Trophoblast cell (in vitro differentiated cells and primary cell): ENCODE measurements around the gene RTN4R.

Source experiments
- DNase-seq, 2 donors: peaks; one replicate each; pipeline ENCODE4 v3.0.0-alpha.2; 2016
- H2AFZ ChIP-seq: 2 replicates; pipeline ENCODE4 v1.6.1; 2013; ENCODE audit warnings: low read length, moderate library complexity, mild to moderate bottlenecking; ENCODE audit not compliant: insufficient read depth, poor library complexity
- H2AK5ac ChIP-seq: 2 replicates; pipeline ENCODE4 v1.6.1; 2013; ENCODE audit warnings: mild to moderate bottlenecking, low read length
- H2BK120ac ChIP-seq: 2 replicates; pipeline ENCODE4 v1.6.1; 2013; ENCODE audit warnings: low read length, mild to moderate bottlenecking, moderate library complexity; ENCODE audit not compliant: insufficient read depth, poor library complexity
- H2BK12ac ChIP-seq: 2 replicates; pipeline ENCODE4 v1.6.1; 2013; ENCODE audit warnings: mild to moderate bottlenecking, low read length, moderate library complexity
- H2BK5ac ChIP-seq: 2 replicates; pipeline ENCODE4 v1.6.1; 2013; ENCODE audit warnings: low read length, low read depth, moderate library complexity, mild to moderate bottlenecking; ENCODE audit not compliant: poor library complexity
- H3K14ac ChIP-seq: 2 replicates; pipeline ENCODE4 v1.6.1; 2013; ENCODE audit warnings: mild to moderate bottlenecking, low read length
- H3K18ac ChIP-seq: 2 replicates; pipeline ENCODE4 v1.6.1; 2013; ENCODE audit warnings: mild to moderate bottlenecking, low read length
- H3K23ac ChIP-seq: 2 replicates; pipeline ENCODE4 v1.6.1; 2013; ENCODE audit warnings: low read length
- H3K27ac ChIP-seq: 2 replicates; pipeline ENCODE4 v1.5.1; 2013; ENCODE audit warnings: low read depth, mild to moderate bottlenecking, inconsistent platforms, low read length, moderate library complexity
- H3K27me3 ChIP-seq: 2 replicates; pipeline ENCODE4 v1.6.1; 2013; ENCODE audit warnings: inconsistent platforms, mild to moderate bottlenecking, low read length, moderate library complexity; ENCODE audit not compliant: insufficient read depth
- H3K36me3 ChIP-seq, 2 experiments: 1 replicate in 1 of 2; 2 replicates in 1 of 2; pipeline ENCODE4 v1.6.1; 2013; ENCODE audit warnings: low read length in 2 of 2, mild to moderate bottlenecking in 2 of 2, moderate library complexity in 1 of 2; ENCODE audit not compliant: insufficient read depth in 2 of 2, control insufficient read depth in 1 of 2
- H3K4ac ChIP-seq: 2 replicates; pipeline ENCODE4 v1.6.1; 2013; ENCODE audit warnings: low read depth, mild to moderate bottlenecking, low read length, moderate library complexity
- H3K4me1 ChIP-seq, 2 experiments: 1 replicate in 1 of 2; 2 replicates in 1 of 2; pipeline ENCODE4 v1.6.1; 2013; ENCODE audit warnings: low read length in 2 of 2, mild to moderate bottlenecking in 2 of 2, moderate library complexity in 1 of 2; ENCODE audit not compliant: insufficient read depth in 2 of 2, control insufficient read depth in 1 of 2
- H3K4me2 ChIP-seq: 2 replicates; pipeline ENCODE4 v1.6.1; 2013; ENCODE audit warnings: inconsistent platforms, mild to moderate bottlenecking, low read length, moderate library complexity
- H3K4me3 ChIP-seq: 2 replicates; pipeline ENCODE4 v1.5.1; 2013; ENCODE audit warnings: mild to moderate bottlenecking, low read depth, low read length, inconsistent platforms
- H3K79me1 ChIP-seq: one replicate; pipeline ENCODE4 v1.6.1; 2013; ENCODE audit warnings: low read length
- H3K79me2 ChIP-seq: 2 replicates; pipeline ENCODE4 v1.6.1; 2013; ENCODE audit warnings: low read length, mild to moderate bottlenecking; ENCODE audit not compliant: control insufficient read depth, insufficient read depth, poor library complexity
- H3K9ac ChIP-seq: 2 replicates; pipeline ENCODE4 v1.6.1; 2013; ENCODE audit warnings: mild to moderate bottlenecking, low read length
- H3K9me3 ChIP-seq: 2 replicates; pipeline ENCODE4 v1.6.1; 2013; ENCODE audit warnings: low read depth, mild to moderate bottlenecking, control low read depth, inconsistent platforms, low read length; ENCODE audit not compliant: insufficient read depth
- H4K12ac ChIP-seq: 2 replicates; pipeline ENCODE4 v1.6.1; 2013; ENCODE audit warnings: low read depth, mild to moderate bottlenecking, low read length, moderate library complexity
- H4K8ac ChIP-seq: 2 replicates; pipeline ENCODE4 v1.6.1; 2013; ENCODE audit warnings: low read depth, mild to moderate bottlenecking, low read length, moderate library complexity
- H4K91ac ChIP-seq: one replicate; pipeline ENCODE4 v1.6.1; 2013; ENCODE audit warnings: low read depth, mild to moderate bottlenecking, low read length, moderate library complexity
- WGBS: extraction: QIAGEN DNeasy Blood & Tissue Kit; methylation state at CpG from one replicate; pipeline ENCODE4 v1.1.7; 2013; ENCODE audit warnings: missing lambda C conversion rate; ENCODE audit not compliant: insufficient read length, insufficient coverage; ENCODE audit errors: extremely low coverage; 5-methylcytosine and 5-hydroxymethylcytosine counted together

RTN4R gene

DNA sequence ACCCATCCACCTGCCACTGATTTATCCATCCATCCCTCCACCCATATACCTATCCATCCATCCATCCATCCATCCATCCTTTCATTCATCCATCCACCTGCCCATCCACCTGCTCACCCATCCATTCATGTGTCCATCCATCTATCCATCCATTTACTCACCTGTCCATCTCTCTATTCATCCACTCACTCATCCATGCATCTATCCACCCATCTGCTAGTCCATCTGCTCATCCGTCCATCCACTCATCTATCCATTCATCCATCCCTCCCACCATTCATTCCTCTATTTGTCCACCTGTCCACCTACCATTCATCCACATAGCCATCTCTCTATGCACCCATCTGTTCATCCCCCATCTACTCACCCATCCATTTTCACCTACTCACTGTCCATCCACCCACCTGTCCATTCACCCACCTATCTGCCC is 68.7 kb downstream of the RTN4R start:
- no CpG with 5 or more reads among the region's 1 CpG for WGBS
- H2BK12ac ChIP-seq, result no peak overlapping the region
- no peak for DNase-seq

DNA sequence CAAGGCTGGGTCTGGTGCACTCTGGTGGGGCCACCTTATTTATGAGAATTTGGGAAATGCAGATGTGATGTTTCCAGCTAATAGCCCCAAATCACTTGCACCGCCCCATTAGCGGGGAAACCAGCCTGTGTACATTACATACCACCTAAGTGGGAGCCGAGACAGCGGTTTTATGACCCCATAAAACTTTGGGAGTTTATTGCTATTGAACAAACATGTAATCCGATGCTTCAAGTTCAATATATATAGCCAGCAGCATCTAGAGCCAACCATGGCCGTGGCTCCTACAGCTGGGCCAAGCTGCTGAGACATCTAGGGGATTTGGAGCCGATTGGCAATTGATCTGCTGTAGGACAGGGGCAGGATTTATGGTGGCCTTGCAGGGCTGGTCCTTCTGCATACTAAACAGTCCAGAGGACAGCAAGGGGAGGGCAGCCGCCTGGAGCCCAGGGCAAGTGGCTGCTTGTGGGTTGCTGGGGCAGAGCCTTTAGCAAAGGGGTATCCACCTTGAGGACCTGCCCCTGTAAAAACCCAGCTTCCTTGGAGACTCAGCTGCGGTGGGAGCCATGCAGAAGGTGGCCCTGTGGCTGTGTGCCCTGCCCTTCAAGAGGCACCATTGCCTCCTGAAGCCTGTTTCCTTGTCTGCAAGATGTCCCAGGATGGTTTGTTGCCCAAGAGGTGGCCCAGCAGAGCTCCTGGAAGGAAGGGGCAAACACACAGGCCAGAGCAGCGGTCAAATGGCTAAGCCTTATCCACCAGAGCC is 69.4 kb downstream of the RTN4R start:
- Histone ChIP-seq H3K4me3 (no peak overlapping the region), H3K18ac (no peak overlapping the region), H2BK120ac (no peak overlapping the region), H2AK5ac (no peak overlapping the region), H3K4me1 (peaks cover 5 to 8% of the 10 kb centered on the region in 2 experiments), H3K79me1 (peaks cover 3% of the 10 kb centered on the region), H4K12ac (no peak overlapping the region), H3K79me2 (no peaks in the 10 kb centered on the region), H3K9me3 (peaks cover 1% of the 10 kb centered on the region), H3K9ac (no peak overlapping the region), H3K36me3 (no peaks in the 10 kb centered on the region), H3K27me3 (no peaks in the 10 kb centered on the region), H4K8ac (no peak overlapping the region), H2AFZ (no peak overlapping the region), H4K91ac (no peak overlapping the region), H3K4ac (no peak overlapping the region), H3K27ac (no peak overlapping the region), H2BK12ac (no peak overlapping the region), H2BK5ac (no peak overlapping the region), H3K14ac (no peak overlapping the region), H3K4me2 (no peak overlapping the region), H3K23ac (no peak overlapping the region)
- no CpG with 5 or more reads among the region's 10 CpGs for WGBS
- no peak for DNase-seq

More for the DNA sequence above, 68.7 kb downstream of the RTN4R start:
- Histone ChIP-seq H2AFZ (no peak overlapping the region), H4K8ac (no peak overlapping the region), H2AK5ac (no peak overlapping the region), H3K4me1 (peaks cover 11 to 15% of the 10 kb centered on the region in 2 experiments), H3K79me2 (no peaks in the 10 kb centered on the region), H3K9me3 (peaks cover 1% of the 10 kb centered on the region), H3K4ac (no peak overlapping the region), H3K14ac (no peak overlapping the region), H3K36me3 (no peaks in the 10 kb centered on the region), H3K27ac (no peak overlapping the region), H3K18ac (no peak overlapping the region), H3K9ac (no peak overlapping the region), H3K27me3 (no peaks in the 10 kb centered on the region), H3K79me1 (peaks cover 6% of the 10 kb centered on the region), H2BK5ac (no peak overlapping the region), H4K12ac (no peak overlapping the region), H3K4me2 (no peak overlapping the region), H3K4me3 (no peak overlapping the region), H2BK120ac (no peak overlapping the region), H3K23ac (no peak overlapping the region), H4K91ac (no peak overlapping the region)

DNA sequence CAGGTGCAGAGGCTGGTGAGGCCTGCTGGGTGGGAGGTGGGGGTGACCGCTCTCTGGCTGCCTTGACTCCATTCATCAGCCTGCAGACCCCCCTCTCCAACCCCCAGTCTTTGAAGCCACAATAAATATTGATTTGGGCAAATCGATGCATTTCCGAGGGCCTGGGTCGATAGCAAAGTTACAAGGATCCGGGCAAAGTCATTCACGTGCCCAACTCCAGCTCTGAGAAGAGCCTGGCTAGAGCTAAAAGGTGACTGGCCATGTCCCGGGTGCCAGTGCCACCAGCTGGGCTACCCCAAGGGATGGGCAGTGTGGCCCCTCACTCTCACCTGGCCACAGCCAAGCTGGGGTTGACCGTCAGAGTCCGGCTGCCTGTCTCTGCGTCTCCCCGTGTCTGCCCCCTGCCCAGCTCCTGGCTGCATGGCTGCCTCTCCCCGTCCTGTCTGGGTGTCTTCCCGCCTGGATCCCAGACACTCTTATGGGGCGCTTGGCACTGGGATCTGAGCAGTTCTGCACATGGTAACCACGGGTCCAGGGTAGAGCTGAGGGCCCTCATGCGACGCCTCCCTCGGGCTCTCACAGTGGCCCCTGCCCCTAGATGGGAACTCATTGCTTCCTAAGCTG is 70.6 kb downstream of the RTN4R start:
- Histone ChIP-seq H3K14ac (no peak overlapping the region), H2AFZ (no peak overlapping the region), H4K8ac (no peak overlapping the region), H3K4me3 (no peak overlapping the region), H3K4me1 (no peaks in the 10 kb centered on the region), H3K18ac (no peak overlapping the region), H3K36me3 (no peaks in the 10 kb centered on the region), H2BK12ac (no peak overlapping the region), H3K79me2 (no peaks in the 10 kb centered on the region), H3K4ac (no peak overlapping the region), H3K9ac (no peak overlapping the region), H2BK120ac (no peak overlapping the region), H3K4me2 (no peak overlapping the region), H4K12ac (no peak overlapping the region), H2BK5ac (no peak overlapping the region), H3K23ac (no peak overlapping the region), H2AK5ac (no peak overlapping the region), H3K27ac (no peak overlapping the region), H3K9me3 (peaks cover 1% of the 10 kb centered on the region), H4K91ac (no peak overlapping the region), H3K27me3 (no peaks in the 10 kb centered on the region), H3K79me1 (no peaks in the 10 kb centered on the region)
- DNase-seq, result no peak
- WGBS, result no CpG with 5 or more reads among the region's 18 CpGs

DNA sequence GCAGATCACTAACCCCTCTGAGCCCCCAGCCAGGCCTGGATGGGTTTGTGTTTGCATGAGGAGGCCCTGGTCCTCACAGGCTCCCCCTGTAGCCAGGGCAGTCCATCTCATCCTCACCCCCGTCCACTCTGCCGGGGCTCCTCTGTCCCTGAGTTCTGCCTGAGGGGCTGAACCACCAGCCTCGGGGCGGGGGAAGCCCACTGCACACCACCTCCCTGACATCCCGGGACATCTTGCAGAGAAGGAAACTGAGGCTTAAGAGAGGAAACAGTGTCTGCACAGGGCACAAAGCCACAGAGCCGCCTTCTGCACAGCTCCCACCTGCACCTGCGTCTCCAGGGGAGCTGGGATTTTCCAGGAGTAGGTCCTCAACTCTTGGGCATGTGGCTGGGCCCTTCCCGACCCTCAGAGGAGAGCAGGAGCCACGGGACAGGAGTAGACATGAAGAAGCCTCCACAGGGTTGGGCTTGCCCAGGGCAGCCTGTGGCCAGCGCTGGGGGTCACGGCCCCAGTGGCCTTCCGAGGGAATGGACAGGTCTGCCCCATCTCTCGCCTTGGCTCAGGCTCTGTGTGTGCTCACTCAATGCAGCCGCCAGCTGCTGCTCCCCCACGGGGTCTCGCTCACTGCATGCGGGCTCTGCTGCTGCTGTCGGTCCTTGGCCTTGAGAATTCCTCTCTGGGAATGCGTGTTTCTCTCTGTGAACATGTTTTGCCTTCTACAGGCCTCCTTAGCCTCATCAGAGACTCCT is 71.8 kb downstream of the RTN4R start:
- Histone ChIP-seq H3K79me2 (no peaks in the 10 kb centered on the region), H3K4me1 (no peaks in the 10 kb centered on the region), H4K91ac (no peak overlapping the region), H3K4me2 (no peak overlapping the region), H3K4me3 (no peak overlapping the region), H2AFZ (no peak overlapping the region), H2BK12ac (no peak overlapping the region), H3K27ac (no peak overlapping the region), H3K18ac (no peak overlapping the region), H3K23ac (no peak overlapping the region), H2BK5ac (no peak overlapping the region), H4K12ac (no peak overlapping the region), H3K79me1 (no peaks in the 10 kb centered on the region), H3K36me3 (no peaks in the 10 kb centered on the region), H3K9ac (no peak overlapping the region), H3K4ac (no peak overlapping the region), H4K8ac (no peak overlapping the region), H3K14ac (no peak overlapping the region), H2BK120ac (no peak overlapping the region), H3K9me3 (peaks cover 1% of the 10 kb centered on the region), H2AK5ac (no peak overlapping the region), H3K27me3 (no peaks in the 10 kb centered on the region)
- DNase-seq, result peak in 1 of 2 donors; percentile 9
- WGBS, result no CpG with 5 or more reads among the region's 19 CpGs
